Upper lobe of left lung (tissue), 6 donors: ENCODE results near the gene GEMIN2. TPM values are rescaled to one million over a fixed set of nuclear protein-coding genes. Genes with fewer than 3 reads are reported as not detected.
"Not testable (repeated sequence)": the region's sequence is repeated elsewhere in the genome, so short reads cannot be mapped to it uniquely, and the experiment has no call there.

ENCODE experiments used
- ATAC-seq, 2 donors: fragments of 200-7000 bp; cut with Tn5 transposase; one replicate each; pipeline ENCODE4 v1.9.1; 2022; ENCODE audit warnings: mild to moderate bottlenecking in 2 of 2, moderate library complexity in 2 of 2; ENCODE audit not compliant: low FRiP score in 2 of 2
- DNase-seq, 2 donors: peaks; one replicate each; pipeline ENCODE4 v3.0.0-alpha.2; 2019 to 2020
- H3K27ac ChIP-seq, 4 donors: fragments of 200-600 bp; sonication (generic); one replicate each; pipeline ENCODE4 v1.5.1; 2016 to 2019
- H3K27me3 ChIP-seq, 4 donors: fragments of 200-600 bp; sonication (generic); one replicate each; pipeline ENCODE4 v1.5.1; 2017 to 2019
- H3K36me3 ChIP-seq, 4 donors: fragments of 200-600 bp; sonication (generic); one replicate each; pipeline ENCODE4 v1.5.1; 2016 to 2019
- H3K4me1 ChIP-seq, 4 donors: fragments of 200-600 bp; sonication (generic); one replicate each; pipeline ENCODE4 v1.5.1; 2018 to 2019
- H3K4me3 ChIP-seq, 4 donors: fragments of 200-600 bp; sonication (generic); one replicate each; pipeline ENCODE4 v1.5.1; 2017 to 2019; ENCODE audit warnings: mild to moderate bottlenecking in 2 of 4, moderate library complexity in 1 of 4
- H3K9me3 ChIP-seq, 4 donors: fragments of 200-600 bp; sonication (generic); one replicate each; pipeline ENCODE4 v1.5.1; 2018 to 2019
- CTCF ChIP-seq, 6 experiments: fragments of 450-650 bp in 4 of 6; fragments of 200-600 bp in 2 of 6; sonication (generic) in 2 of 6; IDR thresholded peaks; one replicate each; pipeline ENCODE4 v1.5.1; 2016 to 2019; ENCODE audit warnings: antibody characterized with exemption in 6 of 6
- EP300 ChIP-seq, 4 donors: sonication (generic); formaldehyde crosslinking; IDR thresholded peaks; one replicate each; pipeline ENCODE4 v1.5.1; 2017; ENCODE audit warnings: antibody characterized with exemption in 4 of 4, control low read depth in 2 of 4
- POLR2A ChIP-seq, 4 donors: fragments of 450-650 bp; IDR thresholded peaks; one replicate each; pipeline ENCODE4 v1.5.1; 2016 to 2017; ENCODE audit warnings: antibody characterized with exemption in 4 of 4, mild to moderate bottlenecking in 2 of 4
- POLR2AphosphoS5 ChIP-seq, 2 donors: sonication (generic); formaldehyde crosslinking; IDR thresholded peaks; one replicate each; pipeline ENCODE4 v1.5.1; 2017; ENCODE audit warnings: antibody characterized with exemption in 2 of 2
- WGBS, 2 donors: methylation state at CpG; one replicate each; pipeline ENCODE4 v1.1.5; 2017 to 2018; 5-methylcytosine and 5-hydroxymethylcytosine counted together
- total RNA-seq, 6 donors: library from RNA; depleted of rRNA in 4 of 6; stranded (reverse); fragments of >200 nt in 4 of 6; gene quantifications; one replicate each; pipeline versions ENCODE4 v1.1.0 to v1.2.1, GENCODE V29; 2016 to 2021
- donor health status: DM: no; HTN: no; CAD: no; lungs with moderate emphysema.
- donor health status: DM: no; HTN: yes; CAD: no; lungs with severe emphysema.

The GEMIN2 gene
- total RNA-seq, 6 donors from 2014 or later, result 8.1 to 26.1 (median 12.8) TPM

- no peak for ATAC-seq
- TF ChIP-seq POLR2AphosphoS5 (IDR thresholded peaks at IDR 0.05), result no peak
- TF ChIP-seq EP300 (IDR thresholded peaks at IDR 0.05), result no peak
- TF ChIP-seq POLR2A (IDR thresholded peaks at IDR 0.05), result no peak
- no peak for TF ChIP-seq CTCF (IDR thresholded peaks at IDR 0.05)
- no peak for DNase-seq
- H3K4me3 ChIP-seq, result no peak overlapping the region
- H3K27me3 ChIP-seq, result no peaks in the 10 kb centered on the region
- 86 to 93% methylated on average over 3 of the region's 3 CpGs for WGBS, 2 donors
- no peaks in the 10 kb centered on the region for H3K36me3 ChIP-seq
- H3K27ac ChIP-seq, result no peak overlapping the region
- H3K4me1 ChIP-seq, result peaks cover 6 to 12% (median 8%) of the 10 kb centered on the region in 4 donors
- no peaks in the 10 kb centered on the region for H3K9me3 ChIP-seq
These were observed 5.3 kb upstream of the GEMIN2 start for GRCh38 chr14:39108791-39109190.

GRCh38 chr14:39109893-39110715 lies 4.0 kb upstream of the GEMIN2 start:
- Histone ChIP-seq H3K4me3 (no peak overlapping the region), H3K4me1 (peaks cover 5 to 13% (median 9%) of the 10 kb centered on the region in 4 donors), H3K27me3 (no peaks in the 10 kb centered on the region), H3K36me3 (no peaks in the 10 kb centered on the region), H3K27ac (no peak overlapping the region), H3K9me3 (no peaks in the 10 kb centered on the region)
- ATAC-seq (no peak), DNase-seq (no peak)
- TF ChIP-seq CTCF (IDR thresholded peaks at IDR 0.05), result no peak
- TF ChIP-seq POLR2A (IDR thresholded peaks at IDR 0.05), result no peak
- no peak for TF ChIP-seq POLR2AphosphoS5 (IDR thresholded peaks at IDR 0.05)
- no peak for TF ChIP-seq EP300 (IDR thresholded peaks at IDR 0.05)
- WGBS, 2 donors, result 89 to 94% methylated on average over 12 of the region's 12 CpGs

GRCh38 chr14:39113685-39114072 lies 444 bp upstream of the GEMIN2 start:
- Histone ChIP-seq H3K4me3 (peak overlapping the region; percentile 72 to 81 (median 76)), H3K27me3 (no peaks in the 10 kb centered on the region), H3K27ac (peak overlapping the region; percentile 55 to 90 (median 74)), H3K4me1 (peaks cover 8 to 18% (median 11%) of the 10 kb centered on the region in 4 donors), H3K36me3 (peaks cover 0 to 11% (median 3%) of the 10 kb centered on the region in 4 donors), H3K9me3 (no peaks in the 10 kb centered on the region)
- TF ChIP-seq CTCF (IDR thresholded peaks at IDR 0.05) (no peak), POLR2A (IDR thresholded peaks at IDR 0.05) (no peak), EP300 (IDR thresholded peaks at IDR 0.05) (no peak)
- DNase-seq, result no peak
- 68 to 72% methylated on average over 3 of the region's 3 CpGs for WGBS, 2 donors
- peak in 1 of 2 donors; percentile 9 for ATAC-seq

- H3K27ac ChIP-seq, result no peak overlapping the region
- no peak for TF ChIP-seq CTCF (IDR thresholded peaks at IDR 0.05)
- TF ChIP-seq POLR2AphosphoS5 (IDR thresholded peaks at IDR 0.05), result no peak
- TF ChIP-seq EP300 (IDR thresholded peaks at IDR 0.05), result no peak
- TF ChIP-seq POLR2A (IDR thresholded peaks at IDR 0.05), result no peak
- H3K4me1 ChIP-seq, result no peaks in the 10 kb centered on the region
- DNase-seq (no peak), ATAC-seq (no peak)
- no peaks in the 10 kb centered on the region for H3K9me3 ChIP-seq
- H3K27me3 ChIP-seq, result no peaks in the 10 kb centered on the region
- peaks cover 6 to 73% (median 26%) of the 10 kb centered on the region in 4 donors for H3K36me3 ChIP-seq
- 85 to 86% methylated on average over 3 of the region's 3 CpGs for WGBS, 2 donors
- H3K4me3 ChIP-seq, result no peak overlapping the region
These were observed 8.4 kb downstream of the GEMIN2 start for GRCh38 chr14:39122330-39123138.

- DNase-seq, H3K4me3 ChIP-seq, ATAC-seq, H3K4me1 ChIP-seq, H3K9me3 ChIP-seq, H3K27me3 ChIP-seq, H3K27ac ChIP-seq: not testable (repeated sequence)
- 91 to 92% methylated on average over 8 of the region's 8 CpGs for WGBS, 2 donors
- peaks cover 0 to 69% (median 8%) of the 10 kb centered on the region in 4 donors for H3K36me3 ChIP-seq
These were observed 23.7 kb downstream of the GEMIN2 start for GRCh38 chr14:39137835-39138234.
